Dermis blood vessel endothelial cell (primary cell): ENCODE measurements around the gene OR6V1. TPM values are rescaled to one million over a fixed set of nuclear protein-coding genes. Genes with fewer than 3 reads are reported as not detected.
"Not testable (repeated sequence)": the region's sequence is repeated elsewhere in the genome, so short reads cannot be mapped to it uniquely, and the experiment has no call there.

Experiments
- DNase-seq: peaks from one replicate; pipeline ENCODE4 v3.0.0; 2010
- total RNA-seq: library from RNA; depleted of rRNA; stranded (reverse); fragments of >200 nt; gene quantifications from 2 replicates; pipeline ENCODE4 v1.2.3, GENCODE V29; 2014

The OR6V1 gene
- total RNA-seq, 1 donor from 2014 or later = not detected

DNA sequence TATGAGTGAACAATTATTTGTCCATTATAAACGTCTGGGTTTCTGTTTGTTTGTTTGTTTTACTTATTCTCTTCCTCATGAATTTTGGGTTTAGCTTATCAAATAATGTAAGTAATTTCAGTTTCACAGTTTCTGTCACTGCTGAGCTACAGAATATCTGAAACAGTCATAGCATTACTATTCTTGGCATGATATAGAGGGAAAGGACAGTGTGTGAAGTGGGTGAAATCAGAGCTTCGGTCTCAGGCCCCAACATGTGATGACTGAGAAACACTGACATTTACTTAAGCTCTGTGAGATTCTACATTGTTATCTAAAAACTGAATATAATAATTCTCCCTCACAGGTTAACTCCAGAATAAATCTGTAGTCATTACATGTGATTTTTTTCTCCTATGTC, 8.8 kb upstream of the OR6V1 start:
- no peak for DNase-seq

DNA sequence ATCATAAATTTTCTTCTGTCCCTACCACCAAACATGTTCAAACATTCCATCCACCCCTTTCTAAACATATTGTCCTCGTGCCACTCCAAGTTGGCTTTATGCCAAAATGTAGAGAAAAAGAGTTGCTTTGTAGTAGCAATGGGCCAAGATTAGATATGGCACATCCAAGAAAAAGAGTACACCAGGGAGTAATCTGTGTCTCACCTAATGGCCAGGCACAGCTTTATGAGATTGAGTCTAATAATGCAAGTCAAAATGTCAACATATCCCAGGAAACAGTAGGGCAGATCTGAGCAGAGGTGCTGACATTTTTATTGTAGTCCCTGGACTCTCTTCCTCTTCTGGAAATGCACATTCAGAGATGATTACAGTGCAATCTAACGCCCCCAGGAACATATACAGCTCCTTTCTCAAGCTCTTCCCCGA, 5.7 kb upstream of the OR6V1 start:
- DNase-seq = peak; percentile 6

DNA sequence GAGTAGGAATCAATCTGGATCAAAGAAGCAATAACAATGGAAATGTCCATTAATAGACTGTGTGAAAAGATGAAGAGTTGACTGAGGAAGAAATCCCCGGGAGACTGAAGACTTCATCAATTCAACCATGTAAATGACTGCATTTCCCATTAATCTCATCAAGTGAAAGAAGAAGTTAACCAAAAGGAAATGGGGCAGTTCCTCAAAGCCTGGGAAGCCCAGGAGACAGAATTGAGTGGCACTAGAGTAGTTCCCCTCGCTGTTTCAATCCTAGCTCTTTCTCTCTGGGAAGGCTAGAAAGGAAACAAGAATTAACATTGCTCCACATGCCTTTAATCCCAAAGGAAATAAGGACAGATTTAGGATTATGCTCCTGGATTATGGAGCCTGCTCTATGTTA, 4.8 kb upstream of the OR6V1 start:
- DNase-seq = no peak

DNA sequence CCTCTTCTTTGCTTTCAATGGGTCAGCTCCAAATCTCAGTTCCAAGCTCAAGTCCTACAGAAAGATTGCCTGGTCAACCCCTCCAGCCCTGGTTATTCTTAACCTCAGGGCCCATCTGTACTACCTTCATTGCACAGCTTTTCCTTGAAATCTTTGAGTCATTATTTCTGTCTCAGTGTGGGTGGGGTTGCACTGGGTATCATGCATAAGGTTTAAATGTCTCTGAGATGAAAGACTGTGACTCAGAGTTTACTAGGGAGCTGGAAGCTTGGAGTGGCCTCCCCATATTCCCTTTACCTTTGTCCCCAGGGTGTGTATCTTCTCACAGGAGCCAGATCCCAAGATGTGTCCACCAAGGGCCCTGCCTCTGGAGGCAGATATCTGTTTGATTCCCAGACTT, 3.3 kb upstream of the OR6V1 start:
- DNase-seq = no peak

DNA sequence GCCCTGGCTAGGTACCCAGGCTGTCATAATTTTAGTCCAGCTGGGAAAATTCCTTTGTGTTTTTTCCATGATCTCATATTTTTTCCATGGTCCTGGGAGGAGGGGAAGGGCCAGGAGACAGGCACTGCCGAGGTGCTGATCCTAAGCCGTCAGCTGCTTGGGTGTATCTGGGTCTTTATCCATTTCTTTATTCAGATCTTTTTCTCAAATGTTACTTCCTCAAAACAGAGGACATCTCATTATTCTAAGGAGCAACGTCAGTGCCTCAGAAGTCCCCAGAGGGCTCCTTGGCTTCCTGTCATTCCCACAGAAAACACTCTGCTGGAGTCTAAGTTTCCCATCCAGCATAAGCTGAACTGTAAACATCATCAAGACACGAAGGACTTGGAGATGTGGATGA, 2.8 kb upstream of the OR6V1 start:
- DNase-seq = no peak

DNA sequence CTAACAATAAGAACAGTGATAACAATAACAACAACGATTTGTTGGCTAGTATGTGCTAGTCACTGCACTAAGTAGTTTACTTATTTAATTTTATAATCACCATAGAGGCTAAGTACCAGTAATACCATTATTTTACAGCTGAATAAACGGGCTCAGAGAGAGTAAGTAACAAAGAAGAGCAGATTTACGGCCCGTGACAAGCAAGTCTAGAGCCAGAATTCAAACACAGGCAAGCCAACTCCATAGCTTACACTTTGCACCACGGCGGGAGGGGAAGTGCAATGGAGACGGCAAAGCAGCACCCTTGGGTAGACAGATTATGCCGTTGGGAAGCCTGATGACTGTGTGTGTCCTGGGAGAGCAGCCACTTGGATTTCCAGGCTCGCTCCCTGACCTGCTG, 1.2 kb upstream of the OR6V1 start:
- no peak for DNase-seq

DNA sequence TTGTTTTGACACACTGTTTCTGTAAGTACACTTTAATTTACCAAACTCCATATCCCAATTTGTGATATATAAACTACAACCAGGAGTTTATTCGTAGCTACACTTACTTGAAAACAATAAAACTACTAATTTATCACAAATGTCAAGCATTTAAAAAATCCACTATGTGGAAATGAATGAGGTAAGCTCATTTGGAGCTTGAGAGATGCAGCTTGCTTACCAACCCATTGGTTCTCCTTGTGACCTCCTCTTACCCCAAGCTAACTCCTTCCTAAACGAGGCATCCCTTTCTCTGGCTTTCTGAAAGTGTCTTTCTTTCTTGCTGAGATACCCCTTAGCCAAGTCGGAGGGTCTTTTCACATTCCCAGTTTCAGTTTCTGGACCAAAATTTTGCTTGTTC, 2.5 kb downstream of the OR6V1 start:
- no peak for DNase-seq

DNA sequence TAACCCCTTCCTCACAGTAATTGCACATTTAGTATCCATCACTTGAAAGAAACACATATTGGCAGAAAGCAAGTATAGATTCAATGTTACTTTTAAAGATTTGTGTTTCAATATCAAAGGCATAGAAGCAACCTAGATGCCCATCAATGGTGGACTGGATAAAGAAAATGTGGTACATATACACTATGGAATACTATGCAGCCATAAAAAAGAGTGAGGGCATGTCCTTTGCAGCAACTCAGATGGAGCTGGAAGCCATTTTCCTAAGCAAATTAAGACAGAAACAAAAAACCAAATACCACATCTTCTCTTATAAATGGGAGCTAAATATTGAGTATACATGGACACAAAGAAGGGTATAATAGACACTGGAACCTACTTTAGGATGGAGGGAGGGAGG, 3.6 kb downstream of the OR6V1 start:
- DNase-seq = no peak

DNA sequence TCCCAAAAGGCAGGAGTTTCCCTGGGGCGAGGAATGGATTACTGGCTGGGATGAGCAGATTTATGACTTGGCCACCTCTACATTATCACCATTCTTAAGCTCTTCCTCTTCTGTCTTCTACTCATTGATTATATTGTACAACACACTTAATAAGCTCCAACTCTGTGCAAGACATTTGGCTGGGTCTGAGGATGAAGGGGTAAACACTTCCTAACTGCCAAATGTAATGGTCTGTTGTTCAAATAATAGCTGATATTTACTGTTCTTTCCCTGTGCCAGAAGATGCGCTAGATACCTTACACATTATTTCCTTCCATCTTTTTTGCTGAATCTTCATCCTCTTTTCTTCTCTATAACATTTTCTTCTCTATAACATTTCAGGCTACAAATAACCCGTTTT, 11.6 kb downstream of the OR6V1 start:
- no peak for DNase-seq

DNA sequence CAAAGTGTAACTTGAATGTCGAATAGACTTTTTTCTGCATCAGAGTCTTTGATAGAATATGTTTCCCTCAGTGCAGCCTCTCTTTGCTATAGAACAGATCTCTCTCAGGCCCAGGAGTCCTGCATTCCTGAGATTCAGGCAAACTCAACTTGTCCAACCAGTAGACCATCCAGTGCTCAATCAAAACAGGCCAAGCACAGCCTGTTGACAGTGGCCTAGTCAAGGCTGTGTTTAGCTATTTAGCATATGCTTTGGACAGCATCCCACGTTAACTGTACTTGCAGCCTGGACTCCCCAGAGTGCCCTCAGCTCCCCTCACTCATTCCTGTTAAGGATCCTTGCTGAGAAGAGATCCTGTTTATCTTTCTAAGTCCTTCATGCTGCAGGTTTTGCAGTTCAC, 16.3 kb downstream of the OR6V1 start:
- DNase-seq = no peak

DNA sequence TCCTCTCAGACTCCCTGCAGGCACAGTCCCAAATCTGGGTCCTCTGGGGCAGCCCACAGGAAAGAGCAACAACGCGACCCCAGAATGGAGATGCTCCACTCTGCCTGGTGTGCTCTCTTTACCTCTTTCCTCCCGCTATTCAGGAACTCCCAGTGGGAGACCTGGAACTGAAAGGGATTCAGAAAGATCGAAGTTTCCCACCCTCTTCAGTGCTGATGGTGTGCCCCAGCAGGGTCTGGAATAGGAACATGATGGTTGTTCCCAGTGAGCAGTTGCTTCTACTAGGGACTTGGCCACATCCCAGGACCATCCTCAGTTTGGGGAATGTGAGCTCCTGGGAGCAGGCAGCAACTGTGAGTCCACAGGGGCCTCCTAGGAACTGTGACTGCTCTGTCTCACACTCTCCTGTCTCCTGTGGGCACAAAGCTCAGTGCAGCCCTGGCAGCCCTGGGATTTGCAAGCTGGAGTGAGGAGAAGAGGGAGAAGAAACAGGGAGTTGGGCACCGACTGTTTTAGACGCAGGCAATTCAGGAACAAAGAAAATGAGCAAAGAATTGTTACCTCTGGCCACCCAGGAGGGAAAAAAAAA, 17.9 kb downstream of the OR6V1 start:
- DNase-seq = no peak

DNA sequence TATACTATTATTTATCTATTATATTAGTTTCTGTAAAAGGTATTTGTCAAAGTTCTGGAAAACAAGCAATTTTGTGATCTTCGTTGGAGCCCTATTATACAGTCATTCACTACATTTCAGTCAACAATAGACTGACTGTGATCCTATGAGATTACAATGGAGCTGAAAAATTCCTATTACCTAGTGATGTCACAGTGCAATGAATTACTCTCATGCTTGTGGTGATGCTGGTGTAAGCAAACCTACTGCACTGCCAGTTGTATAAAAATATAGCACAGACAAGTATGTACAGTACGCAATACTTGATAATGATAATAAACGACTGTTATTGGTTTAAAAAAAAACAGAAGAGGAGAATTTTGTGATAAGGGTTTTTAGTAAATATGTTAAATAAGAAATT, 21.4 kb downstream of the OR6V1 start:
- DNase-seq = no peak

DNA sequence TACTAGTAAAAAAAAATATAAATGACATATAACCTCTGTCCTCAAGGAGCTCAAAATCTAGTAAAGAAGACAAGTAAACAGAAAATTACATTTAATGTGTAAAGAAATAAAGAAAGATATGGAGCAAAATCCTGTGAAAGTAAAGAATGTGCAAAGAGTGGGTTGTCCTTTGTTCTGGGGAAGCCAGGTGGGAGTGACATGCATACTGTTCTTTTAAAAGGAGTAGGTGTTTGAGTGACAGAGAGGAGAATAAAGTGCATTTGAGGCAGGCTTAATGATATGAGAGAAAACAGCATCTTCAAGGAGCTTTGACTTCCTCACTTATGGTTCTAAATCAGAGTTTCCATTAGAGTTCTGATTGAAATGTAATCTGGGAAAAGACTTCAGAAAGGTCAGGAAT, 22.0 kb downstream of the OR6V1 start:
- DNase-seq = no peak

DNA sequence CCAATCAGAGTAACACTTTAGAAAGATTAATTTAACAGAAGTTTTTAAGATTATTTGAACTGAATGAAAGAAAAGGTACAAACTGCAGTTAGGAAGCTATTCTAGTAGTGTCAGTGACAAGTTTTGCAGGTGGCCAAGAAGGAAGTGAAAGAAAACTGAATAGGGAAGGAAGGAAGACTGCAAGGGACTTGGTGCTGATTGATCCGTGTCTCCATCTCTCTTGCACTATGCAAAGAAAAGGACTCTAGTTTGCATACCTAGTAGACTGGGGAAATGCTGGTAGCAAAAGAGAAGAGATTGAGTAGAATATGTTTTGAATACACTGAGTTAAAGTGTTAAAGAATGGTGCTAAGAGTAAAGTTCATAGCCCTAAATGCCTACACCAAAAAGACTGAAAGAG, 33.0 kb downstream of the OR6V1 start:
- DNase-seq = no peak

DNA sequence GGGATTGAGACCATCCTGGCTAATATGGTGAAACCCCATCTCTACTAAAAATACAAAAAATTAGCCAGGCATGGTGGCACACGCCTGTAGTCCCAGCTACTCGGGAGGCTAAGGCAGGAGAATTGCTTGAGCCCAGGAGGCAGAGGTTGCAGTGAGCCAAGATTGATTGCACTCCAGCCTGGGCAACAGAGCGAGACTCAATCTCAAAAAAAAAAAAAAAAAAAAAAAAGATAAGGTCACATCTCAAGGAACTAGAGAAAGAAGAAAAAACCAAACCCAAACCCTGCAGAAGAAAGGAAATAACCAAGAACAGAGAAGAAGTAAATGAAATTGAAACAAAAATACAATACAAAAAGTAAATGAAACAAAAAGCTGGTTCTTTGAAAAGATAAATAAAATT, 33.5 kb downstream of the OR6V1 start:
- DNase-seq = not testable (repeated sequence)

DNA sequence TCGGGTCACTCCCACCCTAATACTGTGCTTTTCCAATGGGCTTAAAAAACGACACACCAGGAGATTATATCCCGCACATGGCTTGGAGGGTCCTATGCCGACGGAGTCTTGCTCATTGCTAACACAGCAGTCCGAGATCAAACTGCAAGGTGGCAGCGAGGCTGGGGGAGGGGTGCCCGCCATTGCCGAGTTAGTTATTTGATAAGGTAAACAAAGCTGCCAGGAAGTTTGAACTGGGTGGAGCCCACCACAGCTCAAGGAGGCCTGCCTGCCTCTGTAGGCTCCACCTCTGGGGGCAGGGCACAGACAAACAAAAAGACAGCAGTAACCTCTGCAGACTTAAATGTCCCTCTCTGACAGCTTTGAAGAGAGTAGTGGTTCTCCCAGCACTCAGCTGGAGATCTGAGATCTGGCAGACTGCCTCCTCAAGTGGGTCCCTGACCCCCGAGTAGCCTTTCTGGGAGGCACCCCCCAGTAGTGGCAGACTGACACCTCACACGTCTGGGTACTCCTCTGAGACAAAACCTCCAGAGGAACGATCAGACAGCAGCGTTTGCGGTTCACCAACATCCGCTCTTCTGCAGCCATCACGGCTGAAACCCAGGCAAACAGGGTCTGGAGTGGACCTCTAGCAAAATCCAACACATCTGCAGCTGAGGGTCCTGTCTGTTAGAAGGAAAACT, 36.5 kb downstream of the OR6V1 start:
- not testable (repeated sequence) for DNase-seq

DNA sequence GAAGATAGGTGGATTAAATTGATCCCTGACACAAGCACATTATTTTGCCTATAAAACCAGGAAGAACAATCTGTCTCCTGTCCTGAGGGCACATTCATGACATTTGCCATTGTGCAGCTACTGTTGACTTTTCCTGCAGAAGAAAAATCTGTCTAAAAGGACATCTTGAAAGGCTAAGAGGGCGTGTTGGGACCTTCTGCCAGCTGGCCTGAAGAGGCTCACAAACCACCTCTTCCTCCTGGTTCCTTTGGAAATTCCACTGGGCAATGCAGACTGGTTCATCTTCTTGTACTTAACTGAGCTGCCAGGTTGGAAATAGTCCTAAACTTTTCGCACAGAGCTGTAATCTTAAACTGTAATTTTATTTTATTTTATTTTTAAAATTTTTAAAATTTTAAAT, 44.0 kb downstream of the OR6V1 start:
- DNase-seq = no peak

DNA sequence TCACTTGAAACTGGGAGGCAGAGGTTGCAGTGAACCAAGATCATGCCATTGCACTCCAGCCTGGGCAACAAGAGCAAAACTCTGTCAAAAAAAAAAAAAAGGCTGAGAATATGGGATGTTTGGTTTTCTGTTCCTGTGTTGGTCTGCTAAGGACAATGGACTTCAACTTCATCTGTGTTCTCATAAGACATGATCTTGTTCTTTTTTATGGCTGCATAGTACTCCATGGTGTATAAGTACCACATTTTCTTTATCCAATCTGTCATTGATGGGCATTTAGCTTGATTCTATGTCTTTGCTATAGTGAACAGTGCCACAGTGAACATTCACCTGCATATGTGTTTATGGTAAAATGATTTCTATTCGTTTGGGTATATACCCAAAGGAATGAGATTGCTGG, 47.4 kb downstream of the OR6V1 start:
- DNase-seq = not testable (repeated sequence)

Other genes starting within 250 kb of the OR6V1 start
- under 0.01 and 0.09 TPM in 2 replicates for gene EPHB6, start 197.3 kb upstream of the OR6V1 start, total RNA-seq
- not detected in 2 replicates for gene TRPV6, start 166.6 kb upstream of the OR6V1 start, total RNA-seq
- gene TRPV5, start 118.6 kb upstream of the OR6V1 start, total RNA-seq = not detected in 2 replicates
- not detected in 2 replicates for gene LLCFC1, start 112.9 kb upstream of the OR6V1 start, total RNA-seq
- gene KEL, start 90.0 kb upstream of the OR6V1 start, total RNA-seq = not detected in 2 replicates
- not detected in 2 replicates for gene OR9A2, start 25.2 kb upstream of the OR6V1 start, total RNA-seq
- gene PIP, start 79.7 kb downstream of the OR6V1 start, total RNA-seq = not detected in 2 replicates
- not detected in 2 replicates for gene TAS2R39, start 131.1 kb downstream of the OR6V1 start, total RNA-seq
- not detected in 2 replicates for gene TAS2R40, start 169.7 kb downstream of the OR6V1 start, total RNA-seq
- gene GSTK1, start 211.1 kb downstream of the OR6V1 start, total RNA-seq = 110 and 112 TPM in 2 replicates
- 0.14 and 0.17 TPM in 2 replicates for gene TMEM139, start 232.6 kb downstream of the OR6V1 start, total RNA-seq
- gene CASP2, start 236.0 kb downstream of the OR6V1 start, total RNA-seq = 12.8 and 30.2 TPM in 2 replicates